KOPT-K1 (cell line): ENCODE data around the gene RMDN2.

Source experiments
- H3K27ac ChIP-seq: fragments of 200-600 bp; sonication (generic); 2 replicates; pipeline ENCODE4 v1.5.1; 2016; ENCODE audit warnings: antibody characterized with exemption, mild to moderate bottlenecking, low read depth, low read length; ENCODE audit not compliant: poor library complexity, severe bottlenecking
- H3K36me3 ChIP-seq: fragments of 200-600 bp; sonication (generic); 2 replicates; pipeline ENCODE4 v1.5.1; 2017; ENCODE audit warnings: antibody characterized with exemption, mild to moderate bottlenecking, low read length, moderate library complexity; ENCODE audit not compliant: insufficient read depth
- H3K9me3 ChIP-seq: fragments of 200-600 bp; sonication (generic); 2 replicates; pipeline ENCODE4 v1.5.1; 2017; ENCODE audit warnings: antibody characterized with exemption, low read length, mild to moderate bottlenecking; ENCODE audit not compliant: insufficient read depth, poor library complexity, severe bottlenecking

Gene RMDN2, protein sequence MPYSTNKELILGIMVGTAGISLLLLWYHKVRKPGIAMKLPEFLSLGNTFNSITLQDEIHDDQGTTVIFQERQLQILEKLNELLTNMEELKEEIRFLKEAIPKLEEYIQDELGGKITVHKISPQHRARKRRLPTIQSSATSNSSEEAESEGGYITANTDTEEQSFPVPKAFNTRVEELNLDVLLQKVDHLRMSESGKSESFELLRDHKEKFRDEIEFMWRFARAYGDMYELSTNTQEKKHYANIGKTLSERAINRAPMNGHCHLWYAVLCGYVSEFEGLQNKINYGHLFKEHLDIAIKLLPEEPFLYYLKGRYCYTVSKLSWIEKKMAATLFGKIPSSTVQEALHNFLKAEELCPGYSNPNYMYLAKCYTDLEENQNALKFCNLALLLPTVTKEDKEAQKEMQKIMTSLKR

DNA sequence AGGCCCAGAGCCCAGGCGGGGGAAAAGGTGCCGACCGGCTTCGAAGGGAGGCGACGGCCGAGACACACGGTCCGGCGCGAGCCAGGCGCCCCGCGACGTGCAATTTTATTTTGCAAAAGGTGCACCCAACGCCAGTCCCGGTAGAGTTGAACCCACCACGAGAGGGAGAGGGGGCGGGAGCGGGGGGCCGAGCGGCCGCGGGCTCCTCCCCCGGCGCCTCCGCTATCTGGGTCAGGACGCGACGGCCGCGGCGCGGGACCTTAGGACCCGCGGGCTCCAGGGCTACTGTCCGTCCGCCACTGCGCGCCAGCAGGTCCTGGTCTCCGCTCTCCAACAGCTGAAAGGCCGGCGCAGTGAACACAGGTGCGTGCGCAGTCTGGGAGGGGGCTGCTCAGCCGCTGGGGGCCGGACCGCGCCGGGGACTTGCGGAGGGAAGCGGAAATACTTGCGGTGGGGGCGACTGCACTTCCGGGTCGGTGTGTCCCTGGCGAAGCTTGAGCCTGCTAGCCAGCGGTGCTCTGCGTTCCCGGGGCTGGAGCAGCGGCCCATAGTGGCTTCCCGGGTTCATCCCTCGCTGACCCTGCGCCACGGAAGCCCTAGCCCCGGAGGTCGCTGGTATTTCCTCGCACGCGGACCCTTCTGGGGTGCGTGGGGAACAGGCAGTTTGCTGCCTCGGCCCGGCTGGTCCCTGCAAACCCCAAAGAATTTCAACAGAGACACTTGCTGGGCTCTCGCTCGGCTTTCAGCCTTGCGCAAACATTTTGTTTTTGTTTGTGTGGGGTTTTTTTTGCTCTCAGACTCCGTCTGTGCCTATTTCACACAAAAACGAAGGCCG lies at the start of gene RMDN2:
TSS of gene RMDN2 (plus strand) at position 225 of the 835 bp plus-strand sequence. CDS start 3,991 bp downstream, outside the sequence.
- no peaks in the 10 kb centered on the region for H3K9me3 ChIP-seq
- no peaks in the 10 kb centered on the region for H3K36me3 ChIP-seq
- H3K27ac ChIP-seq = no peak within 1 kb of the TSS

DNA sequence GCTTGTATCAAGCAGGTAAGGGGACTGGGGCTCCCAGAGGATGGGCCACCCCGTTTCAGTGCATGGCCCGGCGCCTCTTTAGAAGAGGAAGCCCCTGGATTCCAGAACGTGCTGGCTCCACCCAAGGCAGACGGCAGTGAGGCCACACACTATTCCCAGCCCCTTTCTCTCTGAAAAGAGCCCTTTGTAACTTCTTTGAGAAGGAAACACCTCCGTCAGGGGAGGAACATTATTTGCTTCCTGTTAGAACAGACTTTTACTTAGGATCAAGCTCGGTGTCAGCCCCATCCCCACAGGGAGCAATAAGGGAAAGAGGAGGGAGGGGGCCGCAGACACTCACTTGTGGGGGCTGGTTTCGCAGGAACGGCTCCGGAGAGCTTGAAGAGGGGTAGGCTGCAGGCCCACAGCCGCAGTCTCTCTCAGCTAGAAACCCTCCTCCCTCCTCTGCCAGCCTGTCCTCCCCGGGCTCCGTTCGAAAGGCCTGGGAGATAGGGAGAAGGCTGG lies 49.6 kb upstream of the RMDN2 start:
- Histone ChIP-seq H3K27ac (no peak overlapping the region), H3K36me3 (no peaks in the 10 kb centered on the region), H3K9me3 (no peaks in the 10 kb centered on the region)

DNA sequence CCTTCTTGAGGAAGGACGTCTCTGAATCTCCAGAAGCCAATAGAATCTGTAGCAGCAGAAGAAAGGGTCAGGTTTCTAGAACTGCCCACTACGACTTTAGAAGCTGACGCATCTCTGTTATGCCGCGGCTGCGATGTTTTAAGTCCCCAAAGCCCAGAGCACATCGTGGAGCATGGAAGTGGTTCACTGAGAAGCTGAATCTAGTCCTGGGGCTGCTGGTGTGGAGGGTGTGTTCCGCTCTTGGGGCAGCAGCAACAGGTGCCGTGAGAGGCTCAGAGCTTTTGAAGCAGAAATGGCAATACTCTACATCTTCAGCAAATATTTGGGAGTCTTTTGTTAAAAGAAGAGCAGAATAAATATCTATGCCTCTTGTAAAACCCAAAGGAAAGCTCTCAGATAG lies 48.9 kb upstream of the RMDN2 start:
- no peak overlapping the region for H3K27ac ChIP-seq
- no peaks in the 10 kb centered on the region for H3K9me3 ChIP-seq

DNA sequence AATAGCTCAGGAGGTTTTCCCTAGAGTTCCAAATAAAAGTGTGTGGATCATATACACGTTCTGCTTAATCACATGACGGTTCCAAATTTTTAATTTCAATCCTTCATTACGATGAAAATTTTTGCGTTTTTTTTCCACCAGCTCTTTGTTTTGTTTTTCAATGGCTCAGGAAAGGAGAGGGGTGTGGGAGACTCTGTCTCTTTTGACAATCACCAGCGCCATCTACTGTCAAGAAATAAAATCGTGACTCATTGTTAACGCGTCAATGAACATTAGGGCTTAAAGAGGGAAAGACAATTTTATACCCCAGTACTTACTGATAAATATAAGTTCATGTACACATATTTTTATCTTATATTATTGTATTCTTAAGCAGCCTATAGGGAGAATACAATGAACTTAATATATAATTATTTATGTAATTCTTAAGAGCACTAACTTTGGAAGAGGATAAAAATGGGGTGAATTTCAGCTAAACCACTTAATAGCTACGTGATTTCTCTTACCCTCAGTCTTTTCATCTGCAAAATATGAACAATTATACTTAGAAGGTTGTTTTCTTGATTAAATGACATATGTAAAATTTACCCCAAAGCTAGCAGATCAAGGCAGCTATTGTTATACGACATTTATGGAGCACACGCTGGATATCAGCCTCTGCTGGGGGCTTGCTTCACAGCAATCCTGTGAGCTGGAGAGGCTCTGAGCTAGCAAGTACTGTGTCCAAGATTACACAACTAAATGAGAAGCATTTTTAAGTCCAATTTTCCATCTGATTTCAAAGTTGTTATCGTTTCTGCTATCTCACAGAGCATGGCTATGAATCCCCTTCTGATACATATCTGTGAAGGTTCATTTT lies 47.4 kb upstream of the RMDN2 start:
- Histone ChIP-seq H3K27ac (no peak overlapping the region), H3K36me3 (no peaks in the 10 kb centered on the region), H3K9me3 (no peaks in the 10 kb centered on the region)

More for the DNA sequence above, 48.9 kb upstream of the RMDN2 start:
- H3K36me3 ChIP-seq = no peaks in the 10 kb centered on the region

DNA sequence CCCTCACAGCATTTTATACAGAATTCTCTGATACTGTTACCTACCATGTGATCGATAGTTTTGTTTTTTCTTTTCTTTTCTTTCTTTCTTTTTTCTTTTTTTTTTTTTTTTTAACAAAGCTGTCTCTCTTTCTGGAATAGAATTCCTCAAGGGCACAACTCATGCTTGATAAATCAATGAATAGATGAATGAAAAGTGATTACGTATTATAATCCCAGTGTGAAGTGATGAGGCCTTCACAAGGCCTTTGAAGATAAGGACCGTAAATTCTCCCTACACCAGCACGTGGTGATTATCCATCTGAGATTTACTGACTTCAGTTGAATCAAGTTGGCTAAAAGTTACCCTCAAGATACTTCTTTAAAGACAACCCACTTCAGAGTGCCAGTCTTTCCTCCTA lies 46.6 kb upstream of the RMDN2 start:
- Histone ChIP-seq H3K36me3 (no peaks in the 10 kb centered on the region), H3K27ac (no peak overlapping the region), H3K9me3 (no peaks in the 10 kb centered on the region)

DNA sequence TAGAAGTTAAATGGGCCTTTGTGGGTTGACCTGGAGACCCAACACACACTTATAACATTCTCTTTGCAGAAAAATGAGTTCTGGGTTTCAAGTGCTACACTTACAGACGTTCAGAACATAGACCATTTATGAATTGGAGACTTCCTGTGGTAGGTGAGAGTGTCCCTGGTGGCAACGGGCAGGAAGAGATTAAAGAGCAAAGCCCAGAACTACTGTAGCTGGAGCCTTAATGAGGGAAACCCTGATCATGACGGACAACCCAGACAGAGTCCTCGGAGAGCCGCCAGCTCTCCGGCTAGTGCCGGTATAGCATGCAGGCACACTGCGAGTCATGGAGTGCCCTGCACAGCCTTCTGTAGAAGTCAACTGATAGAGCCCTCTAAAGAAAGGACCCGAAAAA lies 44.5 kb upstream of the RMDN2 start:
- Histone ChIP-seq H3K27ac (no peak overlapping the region), H3K36me3 (no peaks in the 10 kb centered on the region), H3K9me3 (no peaks in the 10 kb centered on the region)

DNA sequence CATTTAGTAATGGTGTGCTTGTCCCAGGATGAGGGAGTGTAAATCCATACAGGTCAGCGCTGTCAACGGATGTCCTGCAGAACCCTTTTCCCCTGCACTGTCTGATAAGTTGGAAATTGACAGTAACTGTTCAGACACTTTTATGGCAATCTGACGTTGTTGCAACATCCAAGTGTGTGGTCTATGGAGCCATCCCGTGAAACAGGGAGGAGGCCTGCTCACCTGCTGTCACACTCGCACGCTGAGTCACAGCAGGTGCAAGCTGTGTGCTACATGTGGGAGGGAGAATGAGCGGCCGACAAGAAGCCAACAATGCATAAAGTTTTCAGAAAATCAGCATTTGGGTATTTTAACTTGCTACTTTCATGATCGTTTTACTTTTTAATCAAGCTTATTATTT lies 43.7 kb upstream of the RMDN2 start:
- no peaks in the 10 kb centered on the region for H3K36me3 ChIP-seq
- H3K9me3 ChIP-seq = no peaks in the 10 kb centered on the region

DNA sequence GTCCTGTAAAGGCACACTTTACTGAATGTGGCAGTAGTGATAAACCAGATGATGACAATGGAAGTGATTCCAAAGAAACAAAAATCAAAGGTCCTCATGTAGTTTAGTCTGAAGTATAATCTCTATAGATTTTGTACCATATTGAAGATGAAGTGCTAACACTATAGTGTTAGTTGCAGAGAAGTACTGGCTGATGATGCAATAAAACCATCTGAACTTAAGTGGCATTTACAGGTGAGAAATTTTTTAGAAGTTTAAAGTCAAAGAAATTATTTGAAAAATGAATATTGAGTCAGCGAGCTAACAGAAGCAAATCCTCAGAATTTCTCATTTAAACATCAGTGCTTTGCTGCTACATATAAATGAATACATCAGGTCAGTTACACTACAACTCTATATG lies 43.1 kb upstream of the RMDN2 start:
- Histone ChIP-seq H3K36me3 (no peaks in the 10 kb centered on the region), H3K9me3 (no peaks in the 10 kb centered on the region), H3K27ac (no peak overlapping the region)

More for the DNA sequence above, 43.7 kb upstream of the RMDN2 start:
- H3K27ac ChIP-seq = no peak overlapping the region

DNA sequence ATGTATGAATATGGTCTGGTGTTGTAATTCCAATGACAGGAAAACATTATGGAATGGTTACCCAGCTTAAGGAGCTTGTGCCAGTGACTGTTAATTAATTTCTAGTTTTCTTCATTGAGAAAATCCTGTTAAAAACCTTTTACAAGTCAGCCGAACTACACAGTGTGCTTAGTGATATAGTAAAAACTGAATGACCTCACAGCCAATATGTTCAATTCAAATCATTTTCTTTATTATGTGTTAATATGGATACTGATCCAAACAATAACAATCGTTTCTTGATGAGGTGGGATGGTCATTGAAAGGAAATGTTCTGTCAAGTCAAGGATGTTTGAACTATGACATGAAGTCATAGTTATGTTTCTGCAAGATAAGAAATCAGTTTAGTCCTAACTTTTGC lies 41.6 kb upstream of the RMDN2 start:
- Histone ChIP-seq H3K9me3 (no peaks in the 10 kb centered on the region), H3K27ac (no peak overlapping the region), H3K36me3 (no peaks in the 10 kb centered on the region)

DNA sequence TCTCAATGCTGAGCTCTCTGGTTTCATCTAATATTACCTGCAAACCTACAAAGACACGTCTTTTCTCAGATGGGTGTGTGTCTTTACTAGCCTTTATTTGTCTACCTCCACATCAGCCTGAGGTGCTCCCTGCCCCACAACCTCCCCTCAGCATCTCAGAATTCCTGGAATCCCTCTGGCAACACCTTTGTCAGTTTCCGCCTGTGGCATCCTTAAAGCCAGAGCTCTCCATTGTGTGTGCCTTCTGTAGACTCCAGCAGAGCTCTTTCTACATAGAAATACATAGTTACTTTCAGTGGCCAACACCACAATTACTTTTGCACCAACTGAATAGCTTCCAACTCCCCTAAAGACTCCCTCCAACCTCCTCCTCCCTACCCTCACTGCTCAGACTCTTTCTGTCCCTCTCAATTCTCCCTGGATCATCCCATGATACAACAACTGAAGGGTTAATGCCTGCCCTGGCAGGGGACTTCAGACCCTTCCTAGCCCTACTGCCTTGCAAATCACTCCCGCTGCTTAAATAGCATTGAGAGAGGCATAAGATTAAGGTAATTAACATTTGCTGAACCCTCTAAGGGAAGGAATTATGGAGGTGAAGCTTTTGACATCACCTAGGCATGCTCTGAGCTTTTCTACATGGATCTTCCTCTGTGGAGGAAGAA lies 39.6 kb upstream of the RMDN2 start:
- no peaks in the 10 kb centered on the region for H3K36me3 ChIP-seq
- H3K27ac ChIP-seq = no peak overlapping the region
- no peaks in the 10 kb centered on the region for H3K9me3 ChIP-seq

DNA sequence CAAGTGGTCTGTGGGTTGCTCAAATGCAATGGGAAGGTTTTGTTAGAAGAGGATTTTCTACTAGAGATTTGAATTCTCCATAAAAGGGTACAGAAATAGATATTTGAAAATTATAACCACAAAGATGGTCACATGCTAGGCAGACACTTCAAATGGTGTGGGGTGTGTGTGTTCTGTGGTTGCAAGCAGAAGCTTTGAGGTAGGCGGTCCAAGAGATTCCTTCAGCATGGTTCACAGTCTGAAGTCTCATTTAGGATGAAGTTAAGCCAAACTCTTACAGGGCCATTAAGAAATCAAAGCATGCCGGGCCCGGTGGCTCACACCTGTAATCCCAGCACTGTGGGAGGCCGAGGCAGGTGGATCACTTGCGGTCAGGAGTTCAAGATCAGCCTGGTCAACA lies 38.3 kb upstream of the RMDN2 start:
- Histone ChIP-seq H3K27ac (no peak overlapping the region), H3K36me3 (no peaks in the 10 kb centered on the region), H3K9me3 (no peaks in the 10 kb centered on the region)

DNA sequence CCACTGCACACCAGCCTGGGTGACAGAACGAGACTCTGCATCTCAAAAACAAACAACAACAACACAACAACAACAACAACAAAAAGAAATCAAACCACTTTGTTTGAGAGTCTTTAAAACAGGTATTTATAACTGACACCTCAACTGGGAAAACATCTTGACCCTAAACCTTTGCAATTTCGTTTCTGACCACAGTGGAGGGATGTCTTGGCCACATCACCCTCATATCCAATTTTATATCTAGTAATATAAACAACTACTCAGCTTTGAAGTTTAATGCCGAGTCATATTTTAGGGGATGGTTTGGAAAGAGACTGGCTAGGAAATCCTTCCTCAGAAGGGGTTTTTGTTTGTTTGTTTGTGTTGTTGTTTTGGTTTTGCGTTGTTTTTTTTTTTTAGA lies 37.8 kb upstream of the RMDN2 start:
- no peaks in the 10 kb centered on the region for H3K36me3 ChIP-seq
- H3K9me3 ChIP-seq = no peaks in the 10 kb centered on the region

DNA sequence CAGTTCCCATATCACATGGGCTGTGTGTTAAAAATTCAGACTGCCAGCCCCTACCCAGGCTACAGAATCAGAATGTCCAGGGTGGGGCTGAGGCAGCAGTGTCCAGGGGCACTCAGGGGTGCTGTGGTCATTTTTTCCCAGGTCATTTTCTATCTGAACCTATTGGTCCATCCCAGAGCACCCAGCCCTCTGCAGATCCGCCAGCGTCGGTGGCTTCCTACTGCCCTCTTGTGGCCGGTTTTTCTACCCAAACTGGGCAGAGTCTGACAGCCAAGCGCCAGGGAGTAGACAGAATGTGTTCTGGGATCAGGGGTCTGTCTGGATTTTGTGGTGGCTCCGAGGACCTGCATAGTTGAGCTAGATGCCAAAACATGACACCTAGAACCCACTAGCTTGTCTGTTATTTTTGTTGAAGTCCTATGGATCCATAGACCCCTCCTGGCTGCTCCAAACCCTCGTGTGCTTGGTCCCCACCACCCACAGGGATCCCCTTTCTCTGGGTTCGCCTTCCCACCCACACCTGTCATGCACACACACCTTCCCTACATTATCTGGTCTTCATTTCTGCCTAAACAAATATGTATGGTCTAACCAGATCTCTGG lies 34.1 kb upstream of the RMDN2 start:
- H3K9me3 ChIP-seq = no peaks in the 10 kb centered on the region
- H3K36me3 ChIP-seq = no peaks in the 10 kb centered on the region
- no peak overlapping the region for H3K27ac ChIP-seq

More for the DNA sequence above, 37.8 kb upstream of the RMDN2 start:
- no peak overlapping the region for H3K27ac ChIP-seq

DNA sequence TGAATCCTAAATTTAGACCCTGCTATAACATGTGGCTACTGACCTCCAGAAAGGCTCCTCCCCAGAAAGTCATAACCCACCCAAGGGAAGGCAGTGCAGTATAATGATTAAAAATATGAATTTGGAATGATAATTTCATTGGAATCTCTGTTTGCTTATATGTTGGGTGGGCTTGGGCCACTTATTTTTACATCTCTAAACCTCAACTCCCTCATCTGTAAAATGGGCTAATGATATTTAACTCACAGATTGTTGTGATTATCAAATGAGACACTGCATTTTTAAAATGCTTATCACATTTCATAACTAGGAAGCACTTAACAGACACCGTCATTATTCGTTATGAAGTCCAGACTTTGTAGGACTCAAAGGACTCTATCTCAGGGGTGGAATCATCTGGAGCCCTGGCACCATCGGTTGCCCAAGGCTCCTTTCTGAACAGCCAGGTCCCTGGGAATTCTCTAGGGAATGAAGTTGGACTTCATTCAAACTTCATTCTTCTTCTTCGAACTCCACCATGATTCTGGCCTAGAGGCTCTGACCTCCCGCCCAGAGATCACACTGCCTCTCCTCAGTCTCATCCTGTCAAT lies 33.1 kb upstream of the RMDN2 start:
- Histone ChIP-seq H3K9me3 (no peaks in the 10 kb centered on the region), H3K27ac (no peak overlapping the region), H3K36me3 (no peaks in the 10 kb centered on the region)
